ENCODE results near the gene WWOX. TPM values are rescaled to one million over a fixed set of nuclear protein-coding genes. Genes with fewer than 3 reads are reported as not detected.
A peak's percentile ranks its signal among the peaks of the same experiment; 100 is the strongest.

Gene WWOX
- total and polyA plus RNA-seq, 2 of the 13 experiments (the other 11 are each of a cell fraction or from before 2014, with no cell fraction given) = 9.1 to 37.4 TPM

DNA sequence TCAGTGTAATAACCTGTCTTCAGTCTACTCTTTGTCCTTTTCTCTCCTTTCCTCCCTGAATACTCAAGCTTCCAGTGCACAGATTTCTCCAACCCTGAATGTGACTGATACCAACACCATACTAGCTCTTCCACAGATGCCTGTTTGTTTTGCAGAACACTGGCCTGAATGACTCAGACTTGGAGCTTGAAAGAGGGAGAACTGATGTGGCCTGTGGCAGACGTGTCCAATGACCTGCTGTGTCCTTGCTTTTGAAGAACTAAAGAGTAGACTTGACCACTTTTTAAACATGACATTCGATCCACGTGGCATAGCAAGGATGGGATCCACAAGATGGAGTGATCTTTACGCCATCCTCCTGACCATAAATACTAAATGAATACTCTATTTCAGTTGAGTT, 361.0 kb downstream of the WWOX start (continued):
- TF ChIP-seq, protein P1, sequence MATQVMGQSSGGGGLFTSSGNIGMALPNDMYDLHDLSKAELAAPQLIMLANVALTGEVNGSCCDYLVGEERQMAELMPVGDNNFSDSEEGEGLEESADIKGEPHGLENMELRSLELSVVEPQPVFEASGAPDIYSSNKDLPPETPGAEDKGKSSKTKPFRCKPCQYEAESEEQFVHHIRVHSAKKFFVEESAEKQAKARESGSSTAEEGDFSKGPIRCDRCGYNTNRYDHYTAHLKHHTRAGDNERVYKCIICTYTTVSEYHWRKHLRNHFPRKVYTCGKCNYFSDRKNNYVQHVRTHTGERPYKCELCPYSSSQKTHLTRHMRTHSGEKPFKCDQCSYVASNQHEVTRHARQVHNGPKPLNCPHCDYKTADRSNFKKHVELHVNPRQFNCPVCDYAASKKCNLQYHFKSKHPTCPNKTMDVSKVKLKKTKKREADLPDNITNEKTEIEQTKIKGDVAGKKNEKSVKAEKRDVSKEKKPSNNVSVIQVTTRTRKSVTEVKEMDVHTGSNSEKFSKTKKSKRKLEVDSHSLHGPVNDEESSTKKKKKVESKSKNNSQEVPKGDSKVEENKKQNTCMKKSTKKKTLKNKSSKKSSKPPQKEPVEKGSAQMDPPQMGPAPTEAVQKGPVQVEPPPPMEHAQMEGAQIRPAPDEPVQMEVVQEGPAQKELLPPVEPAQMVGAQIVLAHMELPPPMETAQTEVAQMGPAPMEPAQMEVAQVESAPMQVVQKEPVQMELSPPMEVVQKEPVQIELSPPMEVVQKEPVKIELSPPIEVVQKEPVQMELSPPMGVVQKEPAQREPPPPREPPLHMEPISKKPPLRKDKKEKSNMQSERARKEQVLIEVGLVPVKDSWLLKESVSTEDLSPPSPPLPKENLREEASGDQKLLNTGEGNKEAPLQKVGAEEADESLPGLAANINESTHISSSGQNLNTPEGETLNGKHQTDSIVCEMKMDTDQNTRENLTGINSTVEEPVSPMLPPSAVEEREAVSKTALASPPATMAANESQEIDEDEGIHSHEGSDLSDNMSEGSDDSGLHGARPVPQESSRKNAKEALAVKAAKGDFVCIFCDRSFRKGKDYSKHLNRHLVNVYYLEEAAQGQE (IDR thresholded peaks at IDR 0.05; ENCODE audit: borderline replicate concordance in 1 of 2, low read depth in 1 of 2, low read length in 2 of 2) = no peak
- TF ChIP-seq ZNF570 (CRISPR knock-in tag; IDR thresholded peaks at IDR 0.05; ENCODE audit: borderline replicate concordance) (no peak), RELA (CRISPR knock-in tag; IDR thresholded peaks at IDR 0.05) (no peak), HOXA5 (CRISPR knock-in tag; IDR thresholded peaks at IDR 0.05) (no peak), ZNF644 (CRISPR knock-in tag; IDR thresholded peaks at IDR 0.05; ENCODE audit: low read depth) (peak; percentile 91), FOXC1 (CRISPR knock-in tag; IDR thresholded peaks at IDR 0.05; ENCODE audit: borderline replicate concordance) (no peak), SMARCC2 (IDR thresholded peaks at IDR 0.05) (no peak), MED13 (CRISPR knock-in tag; IDR thresholded peaks at IDR 0.05) (no peak), ZNF878 (CRISPR knock-in tag; IDR thresholded peaks at IDR 0.05) (no peak), TBP (CRISPR knock-in tag; IDR thresholded peaks at IDR 0.05) (no peak), RAD21 (CRISPR knock-in tag; IDR thresholded peaks at IDR 0.05) (no peak), MED8 (CRISPR knock-in tag; IDR thresholded peaks at IDR 0.05; ENCODE audit: insufficient replicate concordance) (no peak), PRMT3 (CRISPR knock-in tag; IDR thresholded peaks at IDR 0.05; ENCODE audit: borderline replicate concordance, low read depth) (no peak), ZNF552 (CRISPR knock-in tag; IDR thresholded peaks at IDR 0.05; ENCODE audit: borderline replicate concordance) (no peak), ZNF678 (CRISPR knock-in tag; IDR thresholded peaks at IDR 0.05) (no peak), FOXK2 (IDR thresholded peaks at IDR 0.05) (no peak), SRSF1 (optimal IDR thresholded peaks at IDR 0.05; ENCODE audit: low read depth, low read length) (no peak), ZNF616 (CRISPR knock-in tag; IDR thresholded peaks at IDR 0.05; ENCODE audit: low read depth) (no peak)
- TF ChIP-seq, protein P2, sequence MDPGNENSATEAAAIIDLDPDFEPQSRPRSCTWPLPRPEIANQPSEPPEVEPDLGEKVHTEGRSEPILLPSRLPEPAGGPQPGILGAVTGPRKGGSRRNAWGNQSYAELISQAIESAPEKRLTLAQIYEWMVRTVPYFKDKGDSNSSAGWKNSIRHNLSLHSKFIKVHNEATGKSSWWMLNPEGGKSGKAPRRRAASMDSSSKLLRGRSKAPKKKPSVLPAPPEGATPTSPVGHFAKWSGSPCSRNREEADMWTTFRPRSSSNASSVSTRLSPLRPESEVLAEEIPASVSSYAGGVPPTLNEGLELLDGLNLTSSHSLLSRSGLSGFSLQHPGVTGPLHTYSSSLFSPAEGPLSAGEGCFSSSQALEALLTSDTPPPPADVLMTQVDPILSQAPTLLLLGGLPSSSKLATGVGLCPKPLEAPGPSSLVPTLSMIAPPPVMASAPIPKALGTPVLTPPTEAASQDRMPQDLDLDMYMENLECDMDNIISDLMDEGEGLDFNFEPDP (CRISPR knock-in tag; conservative IDR thresholded peaks at IDR 0.05) = no peak
- TF ChIP-seq, protein P3, sequence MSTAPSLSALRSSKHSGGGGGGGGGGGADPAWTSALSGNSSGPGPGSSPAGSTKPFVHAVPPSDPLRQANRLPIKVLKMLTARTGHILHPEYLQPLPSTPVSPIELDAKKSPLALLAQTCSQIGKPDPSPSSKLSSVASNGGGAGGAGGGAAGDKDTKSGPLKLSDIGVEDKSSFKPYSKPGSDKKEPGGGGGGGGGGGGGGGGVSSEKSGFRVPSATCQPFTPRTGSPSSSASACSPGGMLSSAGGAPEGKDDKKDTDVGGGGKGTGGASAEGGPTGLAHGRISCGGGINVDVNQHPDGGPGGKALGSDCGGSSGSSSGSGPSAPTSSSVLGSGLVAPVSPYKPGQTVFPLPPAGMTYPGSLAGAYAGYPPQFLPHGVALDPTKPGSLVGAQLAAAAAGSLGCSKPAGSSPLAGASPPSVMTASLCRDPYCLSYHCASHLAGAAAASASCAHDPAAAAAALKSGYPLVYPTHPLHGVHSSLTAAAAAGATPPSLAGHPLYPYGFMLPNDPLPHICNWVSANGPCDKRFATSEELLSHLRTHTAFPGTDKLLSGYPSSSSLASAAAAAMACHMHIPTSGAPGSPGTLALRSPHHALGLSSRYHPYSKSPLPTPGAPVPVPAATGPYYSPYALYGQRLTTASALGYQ (CRISPR knock-in tag; IDR thresholded peaks at IDR 0.05) = no peak
- TF ChIP-seq, protein P4, sequence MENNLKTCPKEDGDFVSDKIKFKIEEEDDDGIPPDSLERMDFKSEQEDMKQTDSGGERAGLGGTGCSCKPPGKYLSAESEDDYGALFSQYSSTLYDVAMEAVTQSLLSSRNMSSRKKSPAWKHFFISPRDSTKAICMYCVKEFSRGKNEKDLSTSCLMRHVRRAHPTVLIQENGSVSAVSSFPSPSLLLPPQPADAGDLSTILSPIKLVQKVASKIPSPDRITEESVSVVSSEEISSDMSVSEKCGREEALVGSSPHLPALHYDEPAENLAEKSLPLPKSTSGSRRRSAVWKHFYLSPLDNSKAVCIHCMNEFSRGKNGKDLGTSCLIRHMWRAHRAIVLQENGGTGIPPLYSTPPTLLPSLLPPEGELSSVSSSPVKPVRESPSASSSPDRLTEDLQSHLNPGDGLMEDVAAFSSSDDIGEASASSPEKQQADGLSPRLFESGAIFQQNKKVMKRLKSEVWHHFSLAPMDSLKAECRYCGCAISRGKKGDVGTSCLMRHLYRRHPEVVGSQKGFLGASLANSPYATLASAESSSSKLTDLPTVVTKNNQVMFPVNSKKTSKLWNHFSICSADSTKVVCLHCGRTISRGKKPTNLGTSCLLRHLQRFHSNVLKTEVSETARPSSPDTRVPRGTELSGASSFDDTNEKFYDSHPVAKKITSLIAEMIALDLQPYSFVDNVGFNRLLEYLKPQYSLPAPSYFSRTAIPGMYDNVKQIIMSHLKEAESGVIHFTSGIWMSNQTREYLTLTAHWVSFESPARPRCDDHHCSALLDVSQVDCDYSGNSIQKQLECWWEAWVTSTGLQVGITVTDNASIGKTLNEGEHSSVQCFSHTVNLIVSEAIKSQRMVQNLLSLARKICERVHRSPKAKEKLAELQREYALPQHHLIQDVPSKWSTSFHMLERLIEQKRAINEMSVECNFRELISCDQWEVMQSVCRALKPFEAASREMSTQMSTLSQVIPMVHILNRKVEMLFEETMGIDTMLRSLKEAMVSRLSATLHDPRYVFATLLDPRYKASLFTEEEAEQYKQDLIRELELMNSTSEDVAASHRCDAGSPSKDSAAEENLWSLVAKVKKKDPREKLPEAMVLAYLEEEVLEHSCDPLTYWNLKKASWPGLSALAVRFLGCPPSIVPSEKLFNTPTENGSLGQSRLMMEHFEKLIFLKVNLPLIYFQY (CRISPR knock-in tag; IDR thresholded peaks at IDR 0.05; ENCODE audit: borderline replicate concordance) = no peak
